CD4-positive, alpha-beta T cell (primary cell): ENCODE results near the gene HOTAIR. TPM values are rescaled to one million over a fixed set of nuclear protein-coding genes. Genes with fewer than 3 reads are reported as not detected.

Source experiments
- ATAC-seq: fragments of 200-7000 bp; cut with Tn5 transposase; one replicate; pipeline ENCODE4 v1.10.0; 2022; ENCODE audit warnings: mild to moderate bottlenecking; ENCODE audit not compliant: poor library complexity
- CTCF ChIA-PET: fragments of 350-600 bp; sonication (Branson Sonifier 250); formaldehyde crosslinking; loops from one replicate; lab custom pipeline; 2021; ENCODE audit warnings: antibody characterized with exemption, inconsistent platforms; lab: Charles Lee
- POLR2A ChIA-PET: fragments of 350-600 bp; sonication (Branson Sonifier 250); formaldehyde crosslinking; loops from one replicate; lab custom pipeline; 2021; ENCODE audit warnings: antibody characterized with exemption, inconsistent platforms; lab: Charles Lee
- DNase-seq, 14 experiments: peaks; one replicate each; pipeline ENCODE4 v3.0.0-alpha.2; 2013 to 2020; ENCODE audit warnings: mixed read lengths in 2 of 14
- H3K27ac ChIP-seq, 2 donors: one replicate each; pipeline versions ENCODE4 v1.5.1 to v1.7.0; 2013; ENCODE audit warnings: low read length in 2 of 2, low read depth in 1 of 2, mild to moderate bottlenecking in 1 of 2
- H3K27me3 ChIP-seq, 2 experiments: 1 replicate in 1 of 2; 2 replicates in 1 of 2; pipeline versions ENCODE4 v1.6.1 to v1.7.0; 2013; ENCODE audit warnings: low read length in 2 of 2, control low read depth in 1 of 2, mild to moderate bottlenecking in 1 of 2, moderate library complexity in 1 of 2; ENCODE audit not compliant: insufficient read depth in 2 of 2, control insufficient read depth in 1 of 2
- H3K36me3 ChIP-seq: one replicate; pipeline ENCODE4 v1.6.1; 2013; ENCODE audit warnings: low read length, control low read depth; ENCODE audit not compliant: insufficient read depth
- H3K4me1 ChIP-seq: one replicate; pipeline ENCODE4 v1.6.1; 2013; ENCODE audit warnings: low read length, control low read depth; ENCODE audit not compliant: insufficient read depth
- H3K4me3 ChIP-seq: one replicate; pipeline ENCODE4 v1.5.1; 2013; ENCODE audit warnings: mild to moderate bottlenecking, low read length, moderate library complexity
- H3K9me3 ChIP-seq, 2 experiments: 1 replicate in 1 of 2; 2 replicates in 1 of 2; pipeline versions ENCODE4 v1.6.1 to v1.7.0; 2013; ENCODE audit warnings: low read length in 2 of 2, mild to moderate bottlenecking in 2 of 2, control low read depth in 1 of 2, moderate library complexity in 1 of 2; ENCODE audit not compliant: control insufficient read depth in 1 of 2, insufficient read depth in 1 of 2
- H3K27ac Mint-ChIP-seq: one replicate; pipeline ENCODE4 v1.8.0; 2020; ENCODE audit warnings: mixed read lengths
- H3K27me3 Mint-ChIP-seq: one replicate; pipeline ENCODE4 v1.8.0; 2021; ENCODE audit warnings: mixed read lengths
- H3K36me3 Mint-ChIP-seq: one replicate; pipeline ENCODE4 v1.8.0; 2021; ENCODE audit warnings: low read depth, mixed read lengths
- H3K4me1 Mint-ChIP-seq: one replicate; pipeline ENCODE4 v1.8.0; 2021; ENCODE audit warnings: low read depth, mixed read lengths
- H3K4me3 Mint-ChIP-seq: one replicate; pipeline ENCODE4 v1.8.0; 2020; ENCODE audit warnings: mild to moderate bottlenecking, mixed read lengths
- H3K9me3 Mint-ChIP-seq: one replicate; pipeline ENCODE4 v1.8.0; 2020; ENCODE audit warnings: mixed read lengths
- intact Hi-C, 2 experiments: fragments of 100-400 bp; cut with DNase I in 1 of 2; cut with micrococcal nuclease in 1 of 2; formaldehyde crosslinking; loops; one replicate each; pipeline versions ENCODE4 v1.15.1 to v1.9.0; 2023 to 2025; cut with DNase I, micrococcal nuclease
- total RNA-seq, 174 experiments: library from RNA in 2 of 174; stranded (reverse) in 2 of 174; gene quantifications; one replicate each; pipeline ENCODE4 v1.2.3 and lab custom pipeline; 2021 to 2026
- TF ChIP-seq, protein P1 (sequence below): fragments of 200-600 bp; IDR thresholded peaks from one replicate; pipeline ENCODE4 v1.8.0; 2022; ENCODE audit warnings: antibody characterized with exemption, mild to moderate bottlenecking

Gene HOTAIR
- total RNA-seq, 2 experiments from 2014 or later: not detected

DNA sequence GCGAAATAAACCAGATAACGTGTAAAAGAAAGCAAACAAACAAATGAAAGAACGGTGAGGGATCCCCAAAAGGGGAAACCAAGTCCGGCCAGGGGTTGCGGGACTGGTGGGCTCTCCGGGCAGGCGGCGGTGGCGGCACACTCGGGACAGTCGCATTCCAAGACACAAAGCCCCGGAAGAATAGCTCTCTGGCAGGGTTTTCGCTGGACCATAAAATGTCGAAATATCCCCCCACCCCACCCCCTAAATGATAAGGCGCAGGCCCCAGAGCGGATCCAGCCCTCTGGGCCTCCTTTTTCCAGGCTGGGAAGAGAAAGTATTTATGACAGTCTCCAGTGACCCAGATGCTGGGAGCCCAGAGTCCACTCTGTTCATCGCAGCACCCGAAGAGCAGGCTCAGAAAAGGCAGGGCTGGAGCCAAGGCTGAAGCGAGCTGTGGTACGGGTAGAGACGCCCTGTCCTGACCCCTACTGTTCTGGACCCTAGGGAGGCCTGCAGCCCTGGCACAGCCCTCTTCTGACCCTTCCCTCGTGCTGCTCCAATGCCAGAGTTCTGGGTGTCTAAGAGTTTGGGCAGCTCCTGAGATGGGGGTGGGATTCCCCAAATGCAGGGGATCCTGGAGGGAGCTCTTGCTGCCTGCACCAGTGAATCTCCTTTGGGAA lies 31.9 kb upstream of the HOTAIR start:
- Mint-ChIP-seq H3K9me3 (no peaks in the 10 kb centered on the region), H3K27ac (no peak overlapping the region)
- DNase-seq: no peak

DNA sequence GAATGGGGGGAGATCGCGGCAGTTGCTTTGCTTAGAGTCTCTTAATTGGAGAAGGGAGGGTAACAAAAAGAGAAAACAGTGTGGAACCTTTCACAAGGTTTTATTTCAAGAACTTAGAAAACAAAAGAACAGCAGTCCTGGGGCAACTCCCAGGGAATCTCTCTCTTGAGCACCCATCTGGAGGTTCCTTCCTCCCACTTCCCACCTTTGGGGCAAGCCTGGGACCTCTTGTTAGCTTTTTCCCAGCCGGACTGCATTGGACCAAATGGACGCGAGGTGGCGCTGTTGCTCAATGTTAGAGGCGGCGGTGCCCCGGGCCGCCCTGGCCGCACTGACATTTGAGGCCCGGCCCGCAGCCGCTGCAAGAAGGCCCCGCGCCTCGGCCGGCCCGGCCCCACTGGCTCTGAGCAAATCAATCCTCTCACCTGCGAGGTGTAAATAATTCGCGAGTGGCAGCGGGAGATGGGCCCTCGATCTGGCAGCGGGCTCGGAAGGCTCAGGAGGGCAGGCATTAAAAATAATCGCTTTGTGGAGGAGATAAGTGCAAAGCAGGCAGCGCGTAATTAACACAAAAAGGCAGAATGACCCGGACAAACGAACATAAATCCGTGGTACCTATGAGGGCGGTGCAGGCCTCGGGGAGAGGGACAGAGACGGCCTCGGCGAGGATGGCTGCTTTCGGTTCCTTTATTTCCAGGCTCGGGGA lies 31.3 kb upstream of the HOTAIR start:
- H3K4me1 Mint-ChIP-seq: peaks cover 37% of the 10 kb centered on the region

More for the DNA sequence above, 31.9 kb upstream of the HOTAIR start:
- ChIA-PET CTCF (interaction anchor here (0.5 to 6.3 kb wide), 14 partner anchors 16 to 320 kb away, joined by 3 to 59 read pairs (median 6); partner anchors contain the start of genes HOXC10 and HOXC5), POLR2A (interaction anchor here (0.8 to 1.7 kb wide), 9 partner anchors 10 to 318 kb away, joined by 3 to 8 read pairs (median 4); partner anchors contain the start of genes COPZ1 and SMUG1)
- TF ChIP-seq, protein P1, sequence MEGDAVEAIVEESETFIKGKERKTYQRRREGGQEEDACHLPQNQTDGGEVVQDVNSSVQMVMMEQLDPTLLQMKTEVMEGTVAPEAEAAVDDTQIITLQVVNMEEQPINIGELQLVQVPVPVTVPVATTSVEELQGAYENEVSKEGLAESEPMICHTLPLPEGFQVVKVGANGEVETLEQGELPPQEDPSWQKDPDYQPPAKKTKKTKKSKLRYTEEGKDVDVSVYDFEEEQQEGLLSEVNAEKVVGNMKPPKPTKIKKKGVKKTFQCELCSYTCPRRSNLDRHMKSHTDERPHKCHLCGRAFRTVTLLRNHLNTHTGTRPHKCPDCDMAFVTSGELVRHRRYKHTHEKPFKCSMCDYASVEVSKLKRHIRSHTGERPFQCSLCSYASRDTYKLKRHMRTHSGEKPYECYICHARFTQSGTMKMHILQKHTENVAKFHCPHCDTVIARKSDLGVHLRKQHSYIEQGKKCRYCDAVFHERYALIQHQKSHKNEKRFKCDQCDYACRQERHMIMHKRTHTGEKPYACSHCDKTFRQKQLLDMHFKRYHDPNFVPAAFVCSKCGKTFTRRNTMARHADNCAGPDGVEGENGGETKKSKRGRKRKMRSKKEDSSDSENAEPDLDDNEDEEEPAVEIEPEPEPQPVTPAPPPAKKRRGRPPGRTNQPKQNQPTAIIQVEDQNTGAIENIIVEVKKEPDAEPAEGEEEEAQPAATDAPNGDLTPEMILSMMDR: no peak
- Histone ChIP-seq H3K27ac (no peak overlapping the region), H3K4me3 (peak overlapping the region; percentile 50), H3K36me3 (no peaks in the 10 kb centered on the region), H3K4me1 (peaks cover 46% of the 10 kb centered on the region), H3K9me3 (peaks cover 0 to 40% of the 10 kb centered on the region in 2 experiments), H3K27me3 (peaks cover 92 to 96% of the 10 kb centered on the region in 2 experiments)
- Mint-ChIP-seq H3K4me3 (peak overlapping the region; percentile 84), H3K36me3 (no peaks in the 10 kb centered on the region), H3K27me3 (peaks cover 100% of the 10 kb centered on the region), H3K4me1 (peaks cover 44% of the 10 kb centered on the region)
- intact Hi-C loops: loop anchor here (1.0 to 10.0 kb wide), 7 partner anchors 185 to 376 kb away; partner anchors contain the start of genes GPR84 (in 1 of the 2) and ZNF385A (in 1 of the 2)
- ATAC-seq: no peak

More for the DNA sequence above, 31.3 kb upstream of the HOTAIR start:
- H3K27me3 ChIP-seq: peaks cover 93 to 96% of the 10 kb centered on the region in 2 experiments
- Mint-ChIP-seq H3K9me3 (no peaks in the 10 kb centered on the region), H3K27ac (no peak overlapping the region), H3K36me3 (no peaks in the 10 kb centered on the region), H3K27me3 (peaks cover 100% of the 10 kb centered on the region), H3K4me3 (peak overlapping the region; percentile 84)
- H3K4me3 ChIP-seq: peak overlapping the region; percentile 50
- TF ChIP-seq, protein P1: peak; percentile 93
- peak; percentile 80 for ATAC-seq
- H3K27ac ChIP-seq: no peak overlapping the region
- peaks cover 40% of the 10 kb centered on the region for H3K4me1 ChIP-seq
- no peaks in the 10 kb centered on the region for H3K36me3 ChIP-seq
- intact Hi-C loops: loop anchor here (1.0 to 10.0 kb wide), 7 partner anchors 185 to 376 kb away; partner anchors contain the start of genes GPR84 (in 1 of the 2) and ZNF385A (in 1 of the 2)
- ChIA-PET CTCF (interaction anchor here (0.6 to 6.3 kb wide), 18 partner anchors 8 to 210 kb away, joined by 3 to 59 read pairs (median 6); partner anchors contain the start of genes HOXC10, HOXC4, HOXC5 and SMUG1), POLR2A (interaction anchor here (0.8 to 1.7 kb wide), 7 partner anchors 10 to 319 kb away, joined by 3 to 8 read pairs (median 4); partner anchors contain the start of genes COPZ1 and SMUG1)
- H3K9me3 ChIP-seq: peaks cover 0 to 45% of the 10 kb centered on the region in 2 experiments
- peak; percentile 68 to 91 (median 81) for DNase-seq
